AG10803 (cell line): Measurements from ENCODE around the gene SERPINB1.

Experiments used
- DNase-seq: peaks from one replicate; pipeline ENCODE4 v3.0.0; 2010; ENCODE audit warnings: low read depth
- H3K4me3 ChIP-seq: 2 replicates; pipeline ENCODE4 v1.5.1; 2011; ENCODE audit warnings: mild to moderate bottlenecking, low read length, control low read depth
- TF ChIP-seq, protein P1 (sequence below): conservative IDR thresholded peaks from 2 replicates; pipeline ENCODE4 v1.5.1; 2011; ENCODE audit warnings: mild to moderate bottlenecking, low read length, control low read depth, inconsistent platforms

SERPINB1 gene

DNA sequence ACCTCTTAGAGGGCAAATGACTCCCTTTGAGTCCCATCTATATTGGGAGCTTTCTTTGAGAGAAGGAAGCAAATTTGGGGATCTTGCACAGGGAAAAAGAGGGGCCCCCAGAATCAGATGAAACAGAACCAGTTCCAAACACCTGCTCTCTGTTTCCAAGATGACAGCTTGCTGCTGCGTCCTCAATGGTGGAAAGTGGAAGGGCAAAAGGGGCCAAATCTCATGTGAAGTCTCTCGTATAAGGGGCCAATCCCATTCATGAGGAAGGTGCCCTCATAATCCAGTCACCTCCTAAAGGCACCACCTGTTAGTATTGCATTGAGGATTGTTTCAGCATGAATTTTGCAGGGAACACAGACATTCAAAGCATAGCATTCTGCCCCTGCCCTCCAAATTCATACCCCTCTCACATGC, 483 bp upstream of the SERPINB1 start:
- peak overlapping the region; percentile 68 for H3K4me3 ChIP-seq
- TF ChIP-seq, protein P1, sequence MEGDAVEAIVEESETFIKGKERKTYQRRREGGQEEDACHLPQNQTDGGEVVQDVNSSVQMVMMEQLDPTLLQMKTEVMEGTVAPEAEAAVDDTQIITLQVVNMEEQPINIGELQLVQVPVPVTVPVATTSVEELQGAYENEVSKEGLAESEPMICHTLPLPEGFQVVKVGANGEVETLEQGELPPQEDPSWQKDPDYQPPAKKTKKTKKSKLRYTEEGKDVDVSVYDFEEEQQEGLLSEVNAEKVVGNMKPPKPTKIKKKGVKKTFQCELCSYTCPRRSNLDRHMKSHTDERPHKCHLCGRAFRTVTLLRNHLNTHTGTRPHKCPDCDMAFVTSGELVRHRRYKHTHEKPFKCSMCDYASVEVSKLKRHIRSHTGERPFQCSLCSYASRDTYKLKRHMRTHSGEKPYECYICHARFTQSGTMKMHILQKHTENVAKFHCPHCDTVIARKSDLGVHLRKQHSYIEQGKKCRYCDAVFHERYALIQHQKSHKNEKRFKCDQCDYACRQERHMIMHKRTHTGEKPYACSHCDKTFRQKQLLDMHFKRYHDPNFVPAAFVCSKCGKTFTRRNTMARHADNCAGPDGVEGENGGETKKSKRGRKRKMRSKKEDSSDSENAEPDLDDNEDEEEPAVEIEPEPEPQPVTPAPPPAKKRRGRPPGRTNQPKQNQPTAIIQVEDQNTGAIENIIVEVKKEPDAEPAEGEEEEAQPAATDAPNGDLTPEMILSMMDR = no peak
- no peak for DNase-seq

DNA sequence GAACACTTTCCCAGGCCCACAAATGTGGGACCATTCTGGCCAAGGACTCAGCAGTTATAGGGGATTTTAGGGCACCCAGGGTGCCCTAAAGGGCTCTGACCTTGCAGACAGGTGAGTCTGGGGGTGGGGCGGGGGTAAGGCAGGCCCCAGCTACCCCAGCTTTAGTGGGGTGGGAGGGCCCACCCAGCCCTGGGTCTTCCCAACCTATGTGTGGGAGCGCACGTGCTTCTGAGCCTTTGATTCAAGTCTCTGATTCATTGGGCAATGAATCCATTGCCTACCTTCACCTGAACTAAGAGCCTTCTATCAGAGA, 958 bp downstream of the SERPINB1 start:
- peak overlapping the region; percentile 68 for H3K4me3 ChIP-seq
- no peak for DNase-seq
- TF ChIP-seq, protein P1 = no peak

DNA sequence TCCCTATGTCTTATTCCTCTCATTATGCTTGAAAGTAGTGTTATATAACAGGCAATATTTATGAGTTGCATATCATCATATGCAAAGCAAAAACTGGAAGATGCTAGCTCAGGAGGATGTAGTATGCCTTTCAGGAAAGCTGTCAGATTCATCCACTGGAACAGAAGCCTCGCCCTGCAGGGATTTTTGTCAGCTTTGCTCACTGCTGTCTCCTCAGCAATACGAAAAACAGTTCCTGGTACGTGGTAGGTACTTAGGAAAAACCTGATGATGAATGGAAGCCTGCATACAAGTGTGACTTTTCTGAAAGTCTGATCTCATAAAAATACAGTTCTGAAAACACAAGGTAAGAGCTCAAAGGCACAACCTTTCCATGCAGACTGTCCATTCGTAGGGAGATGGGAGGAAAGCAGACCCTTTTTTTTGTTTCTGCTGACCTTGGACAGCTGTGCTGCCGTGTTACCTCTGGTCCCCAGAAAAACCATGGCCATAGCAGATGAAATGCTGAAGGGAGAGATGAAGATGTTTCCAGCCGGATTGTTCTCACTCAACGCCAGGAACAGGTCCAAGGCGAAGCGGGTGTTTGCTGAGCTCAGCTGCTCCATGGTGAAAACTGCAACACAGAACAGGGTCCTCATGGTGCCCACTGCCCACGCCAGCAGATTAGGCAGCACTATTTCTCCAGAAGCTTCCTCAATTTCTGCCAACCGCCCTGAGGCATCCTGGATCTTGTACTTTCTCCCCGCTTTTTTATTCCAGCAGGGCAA, 1.5 kb downstream of the SERPINB1 start:
- H3K4me3 ChIP-seq = peak overlapping the region; percentile 68
- no peak for DNase-seq
- TF ChIP-seq, protein P1 = no peak

DNA sequence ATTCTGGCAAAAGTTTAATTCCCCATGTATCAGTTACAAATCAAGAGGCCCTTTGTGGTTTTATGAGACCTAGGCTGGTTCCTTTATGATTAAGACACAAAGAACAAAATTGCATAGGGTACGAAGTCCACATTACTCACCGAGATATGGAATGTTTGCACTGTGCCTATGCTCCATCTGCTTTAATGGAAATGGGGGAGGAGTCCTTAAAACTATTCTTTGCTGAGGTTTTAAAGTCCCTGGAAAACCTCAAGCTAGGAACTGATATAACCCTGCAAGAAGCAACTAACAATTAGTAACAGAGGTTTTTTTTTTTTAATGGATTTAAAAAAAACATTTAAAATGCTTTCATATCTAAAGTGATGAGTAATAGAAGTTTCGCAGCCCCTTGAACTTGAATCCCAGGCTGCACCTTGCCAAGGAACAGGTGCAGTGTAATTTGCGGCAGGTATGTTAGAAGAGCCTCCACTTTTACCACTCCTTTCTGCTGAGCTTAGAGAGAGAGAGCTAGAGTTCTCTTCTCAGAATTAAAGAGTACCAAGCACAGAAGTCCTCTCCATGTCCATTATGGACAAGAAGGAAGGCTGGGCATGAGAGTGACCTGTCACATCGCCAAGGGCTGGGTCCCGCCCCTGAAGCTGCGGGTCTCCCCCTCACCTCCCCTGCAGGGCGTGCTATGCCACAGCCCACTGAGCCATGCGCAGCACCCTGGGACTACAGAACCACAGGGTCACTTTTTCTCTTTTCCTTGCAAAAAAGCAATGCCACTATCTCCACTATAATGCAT, 2.3 kb downstream of the SERPINB1 start:
- peak; percentile 33 for DNase-seq
- no peak overlapping the region for H3K4me3 ChIP-seq

DNA sequence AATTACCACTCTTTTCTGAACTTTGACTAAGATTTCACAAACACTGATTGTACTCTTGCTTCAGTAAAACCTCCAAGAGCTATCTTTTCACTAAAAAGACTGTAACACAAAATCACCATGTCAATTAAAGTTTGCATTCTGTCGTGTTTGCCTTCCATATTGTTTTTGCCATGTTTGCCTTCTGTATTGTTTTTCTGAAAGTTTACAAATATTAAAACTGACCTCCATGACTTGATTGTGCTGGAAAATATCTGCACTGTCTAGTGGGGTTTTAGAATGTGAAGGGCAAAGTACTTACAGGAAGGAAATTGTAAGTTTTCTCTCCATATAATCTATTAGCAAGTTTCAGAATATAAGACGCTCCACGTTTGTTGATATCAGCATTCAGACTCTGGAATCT, 3.4 kb downstream of the SERPINB1 start:
- TF ChIP-seq, protein P1 = no peak
- no peak for DNase-seq
- H3K4me3 ChIP-seq = no peak overlapping the region

More for the DNA sequence above, 2.3 kb downstream of the SERPINB1 start:
- TF ChIP-seq, protein P1 = no peak

DNA sequence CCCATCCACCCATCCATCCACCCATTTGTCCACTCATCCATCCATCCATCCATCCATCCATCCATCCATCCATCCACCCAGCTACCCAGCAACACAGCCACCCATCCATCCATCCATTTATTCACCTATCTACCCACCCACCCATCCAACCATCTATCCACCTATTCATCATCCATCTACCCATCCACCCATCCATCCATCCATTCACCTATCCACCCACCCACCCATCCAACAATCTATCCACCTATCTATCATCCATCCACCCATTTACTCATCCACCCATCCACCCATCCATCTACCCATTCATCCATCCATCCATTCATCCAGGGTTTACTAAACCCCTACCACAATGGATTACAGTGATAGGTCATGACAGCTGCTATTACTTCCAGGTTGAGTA, 7.4 kb downstream of the SERPINB1 start:
- no peak for DNase-seq
- TF ChIP-seq, protein P1 = no peak
- no peak overlapping the region for H3K4me3 ChIP-seq

DNA sequence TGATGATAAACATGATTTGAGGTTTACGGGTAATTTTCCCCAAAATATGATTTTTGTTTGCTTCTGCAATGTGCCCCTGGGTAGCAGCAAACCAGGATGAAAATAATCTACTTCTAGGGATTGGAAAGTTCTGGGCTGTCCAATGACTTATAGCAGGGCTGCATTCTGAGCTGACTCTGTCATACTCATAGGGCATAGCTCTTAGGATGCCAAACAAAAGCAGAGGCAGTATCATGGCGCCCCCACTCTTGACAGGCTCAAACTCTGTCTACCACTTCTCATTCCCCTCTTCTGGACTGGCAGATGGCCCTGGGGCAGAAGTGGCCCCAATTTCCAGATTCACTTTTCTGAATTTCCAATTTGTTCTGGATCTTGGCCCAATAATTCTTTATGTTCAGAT, 10.3 kb downstream of the SERPINB1 start:
- TF ChIP-seq, protein P1 = no peak
- DNase-seq = no peak
- H3K4me3 ChIP-seq = no peak overlapping the region
